Stimulated activated CD4-positive, alpha-beta T cell treated with anti-CD3 and anti-CD28 coated beads, Interleukin-1b, Interleukin-23, amount 100 ng/mL, for 24 hours (primary cell): Measurements from ENCODE around the gene SPOCK3.

Experiments used
- DNase-seq, 4 experiments: peaks; one replicate each; pipeline ENCODE4 v3.0.0-alpha.2; 2020; ENCODE audit warnings: low read depth in 4 of 4, low spot score in 1 of 4

The SPOCK3 gene

GRCh38 chr4:167176723-167177367, 57.4 kb downstream of the SPOCK3 start:
- no peak for DNase-seq

- no peak for DNase-seq
These were observed 62.4 kb downstream of the SPOCK3 start for GRCh38 chr4:167171928-167172327.

GRCh38 chr4:167168611-167169010, 65.7 kb downstream of the SPOCK3 start:
- DNase-seq: no peak

- DNase-seq: no peak
These were observed 83.7 kb downstream of the SPOCK3 start for GRCh38 chr4:167150587-167150986.

DNA sequence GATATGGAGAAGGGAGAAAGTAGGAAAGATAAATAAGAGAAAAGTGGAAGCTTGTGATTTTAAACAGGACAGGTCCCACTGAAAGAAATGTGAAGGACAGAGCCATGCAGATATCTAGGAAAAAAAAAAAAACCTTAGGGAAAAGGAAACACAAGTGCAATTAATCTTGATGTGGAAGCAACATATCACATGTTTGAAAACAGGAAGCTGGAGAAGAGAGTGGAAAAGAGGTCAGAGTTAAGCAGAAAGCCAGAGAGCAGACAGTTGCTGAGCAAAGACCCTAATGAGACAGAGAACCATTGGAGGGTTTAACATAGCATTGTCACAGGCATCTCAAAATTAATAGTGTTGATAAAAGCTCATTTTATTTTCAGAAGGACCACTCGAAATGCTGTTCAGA, 89.7 kb downstream of the SPOCK3 start:
- no peak for DNase-seq

DNA sequence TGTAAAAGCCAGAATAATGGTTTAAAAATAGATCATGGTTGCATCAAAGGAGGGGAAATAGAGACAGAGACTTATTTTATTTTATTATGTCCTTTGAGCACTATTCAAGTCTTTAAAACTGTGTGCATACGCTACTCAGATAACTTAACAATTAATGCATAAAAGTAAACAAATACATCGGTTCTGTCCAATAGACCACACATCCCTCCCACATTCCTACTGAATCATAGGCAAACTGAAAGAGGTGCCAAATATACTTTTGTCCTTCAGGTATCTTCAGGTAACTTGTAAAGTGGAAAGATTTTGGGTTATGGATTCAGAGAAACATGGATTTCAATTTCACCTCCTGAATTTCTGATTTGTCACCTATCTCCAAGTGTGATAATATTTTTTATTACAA, 91.3 kb downstream of the SPOCK3 start:
- no peak for DNase-seq

- no peak for DNase-seq
These were observed 98.0 kb downstream of the SPOCK3 start for GRCh38 chr4:167136270-167136669.

GRCh38 chr4:167129146-167129545, 105.1 kb downstream of the SPOCK3 start:
- DNase-seq: no peak

- no peak for DNase-seq
These were observed 114.9 kb downstream of the SPOCK3 start for GRCh38 chr4:167119392-167119791.

DNA sequence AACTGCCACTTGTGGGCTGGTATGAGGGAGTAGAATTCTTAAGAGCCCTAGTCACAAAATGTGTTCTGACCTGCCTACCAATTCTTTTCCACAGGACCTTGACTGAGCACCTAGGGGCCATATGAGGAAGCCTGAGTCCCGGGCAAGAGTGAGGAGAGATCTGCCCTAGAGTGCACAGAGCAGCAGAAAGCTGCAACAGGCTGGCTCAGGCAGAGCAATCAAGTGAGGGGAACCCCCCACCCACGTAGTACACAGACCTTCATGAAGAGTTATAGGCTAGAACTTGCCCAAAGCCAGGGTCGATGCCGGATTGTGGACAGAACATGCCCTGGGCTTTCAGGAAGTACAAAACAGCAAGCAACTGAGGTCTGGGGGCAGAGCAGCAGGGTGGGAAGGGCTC, 117.0 kb downstream of the SPOCK3 start:
- DNase-seq: peak in 1 of 4 experiments; percentile 0

- no peak for DNase-seq
These were observed 119.8 kb downstream of the SPOCK3 start for GRCh38 chr4:167114416-167114971.

DNA sequence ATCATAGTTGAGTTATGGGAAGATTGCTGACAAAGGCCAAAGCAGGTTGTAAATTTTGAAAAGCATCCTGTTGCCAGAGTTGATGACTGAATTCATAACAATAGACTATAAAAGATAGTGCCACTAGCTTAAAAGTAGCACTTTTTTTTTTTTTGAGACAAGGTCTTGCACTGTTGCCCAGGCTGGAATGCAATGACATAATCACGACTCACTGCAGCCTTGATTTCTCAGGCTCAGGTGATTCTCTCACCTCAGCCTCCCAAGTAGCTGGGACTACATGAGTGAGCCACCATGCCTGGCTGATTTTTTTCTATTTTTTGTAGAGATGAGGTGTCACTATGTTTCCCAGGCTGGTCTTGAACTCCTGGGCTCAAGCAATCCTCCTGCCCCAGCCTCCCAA, 122.7 kb downstream of the SPOCK3 start:
- no peak for DNase-seq

DNA sequence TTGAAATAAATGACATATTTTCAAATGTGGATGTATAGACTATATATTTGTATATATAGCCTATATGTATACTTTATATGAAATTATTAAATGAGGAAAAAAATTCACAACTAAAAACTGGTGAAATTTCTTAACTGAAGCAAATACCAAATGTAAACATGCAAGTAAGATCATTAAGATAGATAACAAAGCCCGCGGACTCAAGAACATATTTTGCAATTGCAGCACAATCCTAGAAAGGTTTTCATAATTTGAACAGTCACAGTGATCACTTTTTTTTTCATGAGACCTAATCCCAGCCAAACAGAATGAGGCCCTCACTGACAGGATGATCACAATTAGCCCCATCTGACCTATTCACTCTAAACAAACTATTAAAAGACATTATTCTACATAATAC, 123.2 kb downstream of the SPOCK3 start:
- no peak for DNase-seq

DNA sequence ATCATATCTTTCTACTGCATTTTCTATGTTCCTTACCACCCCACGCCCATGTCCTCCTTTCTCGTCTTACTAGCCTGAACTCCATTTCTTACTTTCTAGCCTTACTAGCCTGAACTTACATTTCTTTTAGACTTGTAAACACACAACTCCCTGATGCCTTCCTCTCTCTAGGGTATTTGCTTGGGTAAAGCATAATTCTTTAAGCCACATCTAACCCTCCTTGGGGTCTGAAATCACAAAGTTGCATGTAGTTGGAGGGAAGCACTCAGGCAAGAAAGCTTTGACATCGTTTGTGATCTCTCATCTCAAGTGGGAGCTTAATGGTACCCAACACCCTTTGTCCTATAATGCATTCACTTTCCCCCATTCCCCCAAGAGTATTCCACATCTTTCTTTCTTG, 124.4 kb downstream of the SPOCK3 start:
- DNase-seq: no peak

GRCh38 chr4:167105857-167106256, 128.4 kb downstream of the SPOCK3 start:
- no peak for DNase-seq

GRCh38 chr4:167102475-167102874, 131.8 kb downstream of the SPOCK3 start:
- DNase-seq: no peak

GRCh38 chr4:167101035-167101434, 133.3 kb downstream of the SPOCK3 start:
- no peak for DNase-seq

DNA sequence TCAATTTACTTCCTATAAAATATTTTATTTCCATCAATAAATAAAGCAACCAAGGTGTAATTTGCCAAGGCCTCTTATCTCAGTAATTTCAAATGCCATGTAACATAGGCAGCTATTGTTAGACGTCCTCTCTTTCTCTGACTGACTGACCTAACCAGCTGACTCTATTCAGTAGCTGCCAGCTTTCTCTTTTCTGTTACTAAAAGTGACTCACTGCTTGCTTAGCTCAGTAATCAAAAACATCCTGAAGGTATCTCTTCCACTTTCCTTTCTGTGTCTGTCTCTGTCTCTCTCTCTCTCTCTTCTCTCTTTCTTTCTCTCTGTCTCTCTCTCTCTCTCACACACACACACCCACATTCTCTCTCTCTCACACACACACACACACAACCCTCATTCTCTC, 134.2 kb downstream of the SPOCK3 start:
- no peak for DNase-seq

GRCh38 chr4:167088115-167088514, 146.2 kb downstream of the SPOCK3 start:
- DNase-seq: no peak

GRCh38 chr4:167084321-167084720, 150.0 kb downstream of the SPOCK3 start:
- no peak for DNase-seq

DNA sequence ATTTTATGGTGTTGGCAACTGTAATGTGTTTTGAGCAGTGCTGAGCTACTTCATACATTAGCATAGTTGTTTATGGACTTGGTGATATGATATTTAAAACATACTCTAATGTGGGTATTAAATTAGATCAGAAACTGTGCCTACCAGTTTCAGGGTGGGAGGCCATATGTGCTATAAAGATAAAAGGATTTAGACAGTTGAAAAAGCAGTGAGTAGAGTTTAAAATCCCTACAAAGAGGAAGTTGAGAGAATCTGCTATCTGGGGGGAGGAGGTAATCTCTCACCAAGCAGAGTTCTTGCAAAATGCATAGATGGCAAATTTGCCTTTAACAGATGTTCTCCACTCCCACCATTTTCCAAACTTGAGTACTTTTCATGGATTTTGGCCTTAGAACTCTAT, 154.5 kb downstream of the SPOCK3 start:
- DNase-seq: no peak

DNA sequence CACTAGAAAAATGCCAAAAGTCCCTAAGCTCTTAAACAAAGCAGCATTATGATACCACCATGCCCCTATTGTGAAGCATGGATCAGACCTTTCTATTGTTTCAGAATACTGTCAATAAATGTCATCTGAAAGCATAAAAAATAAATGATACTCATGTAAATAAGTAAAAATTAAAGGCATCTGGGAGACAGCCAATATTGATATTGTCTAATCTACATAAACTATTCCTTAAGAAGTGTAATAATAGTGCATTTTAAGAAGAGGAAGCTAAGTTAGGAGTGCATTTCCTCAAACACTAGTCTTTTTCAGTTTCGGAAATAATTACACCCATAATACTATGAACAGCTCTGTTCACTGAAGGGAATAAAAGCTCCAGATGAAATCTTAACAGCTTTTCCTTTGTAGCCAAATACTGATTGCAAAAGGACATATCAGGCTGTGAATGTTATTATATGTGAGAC, 181.6 kb downstream of the SPOCK3 start:
- no peak for DNase-seq

DNA sequence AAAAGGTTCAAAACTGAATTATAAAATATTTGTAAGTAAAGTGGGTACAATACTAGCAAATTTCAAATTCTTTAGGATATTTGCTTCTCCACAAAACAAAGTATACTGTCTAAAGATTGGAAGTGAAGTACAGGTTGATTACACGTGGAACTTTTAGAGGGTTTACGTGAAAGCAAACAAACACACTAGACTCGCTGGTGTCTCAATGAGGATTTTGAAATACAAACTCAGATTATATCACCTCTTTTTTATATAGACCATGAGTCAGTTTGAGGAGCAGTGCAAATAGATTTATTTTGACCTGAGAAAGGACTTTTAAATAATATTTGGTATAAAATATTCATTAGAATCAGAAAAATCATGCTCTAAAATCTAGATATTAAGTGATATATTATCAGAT, 185.0 kb downstream of the SPOCK3 start:
- no peak for DNase-seq
